GM12878 (cell line): ENCODE data around the gene SFXN4. TPM values are rescaled to one million over a fixed set of nuclear protein-coding genes. Genes with fewer than 3 reads are reported as not detected.

Experiments used
- ATAC-seq: fragments of 200-7000 bp; cut with Tn5 transposase; 3 replicates; pipeline ENCODE4 v1.9.1; 2020; ENCODE audit warnings: mild to moderate bottlenecking, moderate library complexity
- BruUV-seq: library from RNA; stranded (reverse); fragments of 400-500 nt; replicated peaks from 2 replicates; lab custom pipeline; 2021; lab: Mats Ljungman, UMichigan
- CTCF ChIA-PET: fragments of 300-600 bp; sonication (Branson Sonifier 250); formaldehyde crosslinking; extraction: SDS; loops from one replicate; lab custom pipeline; 2021; ENCODE audit warnings: inconsistent platforms; lab: Yijun Ruan, JAX
- POLR2A ChIA-PET: fragments of 350-600 bp; formaldehyde crosslinking; extraction: SDS; loops from one replicate; lab custom pipeline; 2021; ENCODE audit warnings: inconsistent platforms; lab: Charles Lee
- RAD21 ChIA-PET: fragments of 300-600 bp; sonication (Branson Sonifier 250); formaldehyde crosslinking; loops from one replicate; lab custom pipeline; 2023; ENCODE audit warnings: antibody characterized with exemption; ENCODE audit not compliant: unreplicated experiment; lab: Charles Lee
- SMC1A ChIA-PET: fragments of 300-600 bp; sonication (Branson Sonifier 250); formaldehyde crosslinking; loops from one replicate; lab custom pipeline; 2023; ENCODE audit not compliant: unreplicated experiment, uncharacterized antibody; lab: Charles Lee
- DNase-seq: peaks from one replicate; pipeline ENCODE4 v3.0.0-alpha.2; 2011; ENCODE audit warnings: low read depth, low spot score
- FAIRE-seq: peaks from 3 replicates; lab custom pipeline; 2011; peaks lifted over from hg19 to GRCh38; lab: Jason Lieb, UNC
- H2AFZ ChIP-seq: 2 replicates; pipeline ENCODE4 v1.6.0; 2011; ENCODE audit warnings: low read depth, low read length, control low read depth; ENCODE audit not compliant: control insufficient read depth
- H3K27ac ChIP-seq: 2 replicates; pipeline ENCODE4 v1.5.1; 2011; ENCODE audit warnings: control low read depth; ENCODE audit not compliant: control insufficient read depth, insufficient read depth
- H3K27me3 ChIP-seq, 2 experiments: replicated peaks in 1 of 2; 2 replicates each; pipeline versions ENCODE4 v1.6.0 to v1.6.1; 2011; ENCODE audit warnings: low read length in 1 of 2; ENCODE audit not compliant: control insufficient read depth in 2 of 2, insufficient read depth in 2 of 2
- H3K36me3 ChIP-seq, 2 experiments: 2 replicates each; pipeline ENCODE4 v1.5.1; 2011; ENCODE audit warnings: low read length in 1 of 2; ENCODE audit not compliant: control insufficient read depth in 2 of 2, insufficient read depth in 2 of 2
- H3K4me1 ChIP-seq: 2 replicates; pipeline ENCODE4 v1.6.1; 2011; ENCODE audit warnings: mild to moderate bottlenecking, low read length, moderate library complexity, mixed read lengths; ENCODE audit not compliant: control insufficient read depth, insufficient read depth
- H3K4me2 ChIP-seq: 2 replicates; pipeline ENCODE4 v1.6.0; 2011; ENCODE audit warnings: control low read depth; ENCODE audit not compliant: control insufficient read depth, insufficient read depth
- H3K4me3 ChIP-seq: fragments of 200-600 bp; sonication (generic); 2 replicates; pipeline ENCODE4 v1.5.1; 2016
- H3K79me2 ChIP-seq: 2 replicates; pipeline ENCODE4 v1.6.0; 2011; ENCODE audit warnings: low read length; ENCODE audit not compliant: control insufficient read depth, insufficient read depth
- H3K9ac ChIP-seq: 2 replicates; pipeline ENCODE4 v1.8.0; 2011; ENCODE audit warnings: low read length, control low read depth, mixed read lengths; ENCODE audit not compliant: control insufficient read depth, insufficient read depth
- H3K9me3 ChIP-seq: replicated peaks from 3 replicates; pipeline ENCODE4 v1.5.1; 2011; ENCODE audit warnings: mild to moderate bottlenecking, low read length; ENCODE audit not compliant: control insufficient read depth, insufficient read depth
- H4K20me1 ChIP-seq: 2 replicates; pipeline ENCODE4 v1.6.0; 2011; ENCODE audit not compliant: control insufficient read depth, insufficient read depth
- BMI1 ChIP-seq: fragments of 450-650 bp; IDR thresholded peaks from 2 replicates; pipeline ENCODE4 v1.6.1; 2016; ENCODE audit warnings: mild to moderate bottlenecking, moderate library complexity, borderline replicate concordance
- CBFB ChIP-seq: IDR thresholded peaks from 2 replicates; pipeline ENCODE4 v1.6.1; 2016; ENCODE audit warnings: antibody characterized with exemption, low read depth
- EGR1 ChIP-seq, 2 experiments: IDR thresholded peaks; 1 replicate in 1 of 2; 2 replicates in 1 of 2; pipeline ENCODE4 v1.6.1; 2011 to 2012; ENCODE audit warnings: low read depth in 2 of 2, low read length in 2 of 2, borderline replicate concordance in 1 of 2, mild to moderate bottlenecking in 1 of 2, moderate library complexity in 1 of 2
- FOXM1 ChIP-seq: IDR thresholded peaks from 2 replicates; pipeline ENCODE4 v1.6.1; 2012; ENCODE audit warnings: low read depth, mild to moderate bottlenecking, inconsistent platforms, low read length, moderate library complexity
- GABPA ChIP-seq: IDR thresholded peaks from 2 replicates; pipeline ENCODE4 v1.6.1; 2014; ENCODE audit warnings: antibody characterized with exemption, low read depth, mild to moderate bottlenecking, inconsistent platforms
- IKZF1 ChIP-seq: fragments of 450-650 bp; conservative IDR thresholded peaks from 2 replicates; pipeline ENCODE4 v1.6.1; 2017; ENCODE audit warnings: antibody characterized with exemption, mild to moderate bottlenecking
- KDM1A ChIP-seq: fragments of 200-600 bp; sonication (generic); IDR thresholded peaks from 2 replicates; pipeline ENCODE4 v1.6.1; 2016; ENCODE audit warnings: borderline replicate concordance
- MTA2 ChIP-seq: fragments of 450-650 bp; IDR thresholded peaks from 2 replicates; pipeline ENCODE4 v1.6.1; 2016; ENCODE audit warnings: low read depth, mild to moderate bottlenecking, moderate library complexity
- MTA3 ChIP-seq: IDR thresholded peaks from 2 replicates; pipeline ENCODE4 v1.6.1; 2012; ENCODE audit warnings: low read length, inconsistent platforms, borderline replicate concordance
- MXI1 ChIP-seq: fragments of 150-350 bp; IDR thresholded peaks from 2 replicates; pipeline ENCODE4 v1.6.1; 2011; ENCODE audit warnings: low read depth, mild to moderate bottlenecking, inconsistent platforms, low read length, improper control_type of control experiment
- PAX5 ChIP-seq: IDR thresholded peaks from 2 replicates; pipeline ENCODE4 v1.6.1; 2011; ENCODE audit warnings: low read depth, low read length, borderline replicate concordance
- POLR2A ChIP-seq: IDR thresholded peaks from 2 replicates; pipeline ENCODE4 v1.6.1; 2011; ENCODE audit warnings: low read depth, mild to moderate bottlenecking, low read length
- RAD21 ChIP-seq: IDR thresholded peaks from 2 replicates; pipeline ENCODE4 v1.6.1; 2011; ENCODE audit warnings: mild to moderate bottlenecking, low read depth, low read length, moderate library complexity; ENCODE audit not compliant: insufficient read depth
- RAD51 ChIP-seq: fragments of 450-650 bp; IDR thresholded peaks from 2 replicates; pipeline ENCODE4 v1.6.1; 2016; ENCODE audit warnings: moderate library complexity, mild to moderate bottlenecking, inconsistent platforms
- SRF ChIP-seq, 2 experiments: IDR thresholded peaks; 2 replicates each; pipeline ENCODE4 v1.6.1; 2011; ENCODE audit warnings: low read depth in 2 of 2, low read length in 2 of 2, mild to moderate bottlenecking in 1 of 2, moderate library complexity in 1 of 2
- SUPT20H ChIP-seq: IDR thresholded peaks from 2 replicates; pipeline ENCODE4 v1.6.1; 2011; ENCODE audit warnings: low read depth, mild to moderate bottlenecking, low read length, moderate library complexity, borderline replicate concordance; ENCODE audit not compliant: control insufficient read depth
- TAF1 ChIP-seq: IDR thresholded peaks from 2 replicates; pipeline ENCODE4 v1.6.1; 2011; ENCODE audit warnings: mild to moderate bottlenecking, low read depth, low read length, borderline replicate concordance
- YBX1 ChIP-seq: fragments of 450-650 bp; IDR thresholded peaks from 2 replicates; pipeline ENCODE4 v1.6.1; 2016; ENCODE audit warnings: antibody characterized with exemption
- ZNF217 ChIP-seq: fragments of 450-650 bp; IDR thresholded peaks from 2 replicates; pipeline ENCODE4 v1.6.1; 2017; ENCODE audit warnings: antibody characterized with exemption, mild to moderate bottlenecking
- WGBS: methylation state at CpG from one replicate; pipeline ENCODE4 v1.1.6; 2016; ENCODE audit warnings: low lambda C conversion rate; ENCODE audit not compliant: insufficient replicate concordance, insufficient coverage; ENCODE audit errors: missing lambda C conversion rate; 5-methylcytosine and 5-hydroxymethylcytosine counted together
- in situ Hi-C: fragments of 300-500 bp; cut with MboI; formaldehyde crosslinking; loops from 9 replicates; pipeline ENCODE4 v1.14.3; 2018; ENCODE audit warnings: mixed read lengths
- intact Hi-C: fragments of 100-400 bp; cut with micrococcal nuclease; formaldehyde crosslinking; loops from one replicate; pipeline ENCODE4 v1.14.2; 2022; ENCODE audit not compliant: unreplicated experiment
- polyA plus RNA-seq, 11 experiments: library from polyadenylated mRNA; depleted of rRNA in 4 of 11; unstranded in 6 of 11; stranded (reverse) in 5 of 11; fragments of >200 nt; fragmentation: Nextera tagmentation in 4 of 11; fragmentation: Illumina TruSeq in 1 of 11; extraction: Ambion mirVana in 4 of 11; extraction: Trizol in 1 of 11; gene quantifications; 1 replicate in 1 of 11; 2 replicates in 10 of 11; pipeline versions ENCODE4 v1.2.1 to v1.2.3, GENCODE V29; 2011 to 2016; ENCODE audit warnings: inconsistent platforms in 2 of 11, missing spikeins in 2 of 11, low read depth in 1 of 11
- total RNA-seq, 4 experiments: library from RNA; depleted of rRNA in 3 of 4; stranded (reverse); fragments of >200 nt in 3 of 4; fragmentation: Illumina TruSeq in 1 of 4; extraction: Trizol in 1 of 4; gene quantifications; 2 replicates each; pipeline versions ENCODE4 v1.2.1 to v1.2.3, GENCODE V29; 2013 to 2021
- TF ChIP-seq, protein P1 (sequence below): IDR thresholded peaks from 2 replicates; pipeline ENCODE4 v1.6.1; 2012; ENCODE audit warnings: low read depth, low read length, improper control_type of control experiment
- TF ChIP-seq, protein P2 (sequence below): fragments of 450-650 bp; IDR thresholded peaks from 2 replicates; pipeline ENCODE4 v1.6.1; 2016; ENCODE audit warnings: mild to moderate bottlenecking, moderate library complexity, borderline replicate concordance

The SFXN4 gene
- total and polyA plus RNA-seq, 10 of the 15 experiments (the other 5 are each of a cell fraction or from before 2014, with no cell fraction given), result 40.7 to 111 (median 48.8) TPM

DNA sequence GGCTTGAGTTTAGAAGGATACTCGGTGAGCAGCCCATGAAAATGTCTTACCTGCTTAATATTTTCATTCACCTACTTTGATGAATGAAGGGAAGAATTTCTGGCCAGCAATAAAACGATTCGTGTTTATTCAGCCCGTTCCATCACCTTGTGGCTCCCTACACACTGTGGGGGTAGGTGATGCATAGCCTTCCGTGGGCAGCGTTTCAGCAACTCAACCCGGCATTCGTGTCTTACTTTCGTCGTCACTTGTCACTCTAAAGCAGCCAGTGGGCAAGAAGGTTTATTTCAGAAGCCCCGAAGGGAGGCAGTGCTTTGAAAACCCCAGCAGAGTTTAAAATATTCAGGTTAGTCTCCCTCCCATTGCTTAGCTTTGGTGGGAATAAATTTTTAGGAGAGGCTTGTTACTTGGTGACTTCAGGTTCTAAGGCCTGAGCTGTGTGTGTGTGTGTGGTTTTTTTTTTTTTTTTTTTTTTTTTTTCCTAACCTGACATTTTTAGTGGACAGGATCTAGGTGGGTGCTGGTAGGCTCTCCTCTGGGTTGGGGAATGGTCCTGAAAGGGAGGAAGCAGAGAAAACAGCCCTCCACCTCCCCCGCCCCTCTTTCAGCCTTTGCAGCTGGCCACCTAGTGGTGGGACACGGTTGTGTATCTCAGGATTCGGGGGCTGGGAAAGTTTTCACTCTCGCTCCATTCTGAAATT lies 43.7 kb upstream of the SFXN4 start:
- ATAC-seq (peak; percentile 32), DNase-seq (no peak), FAIRE-seq (no peak)
- Histone ChIP-seq H3K9me3 (no peaks in the 10 kb centered on the region), H3K27ac (peak overlapping the region; percentile 80), H3K36me3 (no peaks in the 10 kb centered on the region), H3K4me1 (peaks cover 26% of the 10 kb centered on the region), H3K79me2 (peaks cover 63% of the 10 kb centered on the region), H4K20me1 (no peaks in the 10 kb centered on the region), H3K4me2 (peak overlapping the region; percentile 51), H3K27me3 (no peaks in the 10 kb centered on the region), H3K4me3 (peak overlapping the region; percentile 80), H2AFZ (peak overlapping the region; percentile 75), H3K9ac (peak overlapping the region; percentile 70)
- ChIA-PET CTCF (interaction anchor here (0.6 to 4.6 kb wide), 43 partner anchors 10 to 477 kb away, joined by 3 to 43 read pairs (median 4); partner anchors contain the start of gene PRDX3), POLR2A (interaction anchor here (0.7 to 1.7 kb wide), 5 partner anchors 35 to 98 kb away, joined by 4 to 8 read pairs (median 5); no protein-coding TSS in a partner anchor), SMC1A (interaction anchor here (0.6 to 5.3 kb wide), 19 partner anchors 10 to 648 kb away, joined by 3 to 28 read pairs (median 4); no protein-coding TSS in a partner anchor), RAD21 (interaction anchor here (0.6 to 3.8 kb wide), 13 partner anchors 11 to 281 kb away, joined by 3 to 33 read pairs (median 4); no protein-coding TSS in a partner anchor)
- TSS peak; percentile 56 for BruUV-seq
- 1% methylated on average over 15 of the region's 15 CpGs for WGBS
- in situ Hi-C loops (loop anchor here (5.0 kb wide), 1 partner anchor 283 kb away; no protein-coding TSS in a partner anchor), intact Hi-C loops (loop anchor here (2.0 to 5.0 kb wide), 5 partner anchors 60 to 443 kb away; partner anchors contain the start of genes BAG3, RGS10 and TIAL1)
- TF ChIP-seq POLR2A (peak; percentile 43), ZNF217 (no peak), FOXM1 (no peak), BMI1 (no peak), MTA3 (no peak), IKZF1 (no peak), CBFB (no peak), YBX1 (no peak), PAX5 (0 out of 2 replicates have a peak, but pooled peaks have one; percentile 40), SUPT20H (no peak), EGR1 (IDR thresholded peaks at IDR 0.05; ENCODE audit: borderline replicate concordance in 1 of 2, low read depth in 2 of 2, low read length in 2 of 2) (peak in 1 of 2 experiments; percentile 56; a peak in 1 of 3 replicates), GABPA (no peak), MXI1 (no peak), RAD21 (peak; percentile 59), MTA2 (no peak), SRF (IDR thresholded peaks at IDR 0.05; ENCODE audit: low read depth in 2 of 2, low read length in 2 of 2) (no peak), KDM1A (no peak), TAF1 (peak; percentile 44; the same call in 1 of the 2 replicates), RAD51 (0 out of 2 replicates have a peak, but pooled peaks have one; percentile 10)
- TF ChIP-seq, protein P1, sequence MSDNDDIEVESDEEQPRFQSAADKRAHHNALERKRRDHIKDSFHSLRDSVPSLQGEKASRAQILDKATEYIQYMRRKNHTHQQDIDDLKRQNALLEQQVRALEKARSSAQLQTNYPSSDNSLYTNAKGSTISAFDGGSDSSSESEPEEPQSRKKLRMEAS, result no peak
- TF ChIP-seq, protein P2, sequence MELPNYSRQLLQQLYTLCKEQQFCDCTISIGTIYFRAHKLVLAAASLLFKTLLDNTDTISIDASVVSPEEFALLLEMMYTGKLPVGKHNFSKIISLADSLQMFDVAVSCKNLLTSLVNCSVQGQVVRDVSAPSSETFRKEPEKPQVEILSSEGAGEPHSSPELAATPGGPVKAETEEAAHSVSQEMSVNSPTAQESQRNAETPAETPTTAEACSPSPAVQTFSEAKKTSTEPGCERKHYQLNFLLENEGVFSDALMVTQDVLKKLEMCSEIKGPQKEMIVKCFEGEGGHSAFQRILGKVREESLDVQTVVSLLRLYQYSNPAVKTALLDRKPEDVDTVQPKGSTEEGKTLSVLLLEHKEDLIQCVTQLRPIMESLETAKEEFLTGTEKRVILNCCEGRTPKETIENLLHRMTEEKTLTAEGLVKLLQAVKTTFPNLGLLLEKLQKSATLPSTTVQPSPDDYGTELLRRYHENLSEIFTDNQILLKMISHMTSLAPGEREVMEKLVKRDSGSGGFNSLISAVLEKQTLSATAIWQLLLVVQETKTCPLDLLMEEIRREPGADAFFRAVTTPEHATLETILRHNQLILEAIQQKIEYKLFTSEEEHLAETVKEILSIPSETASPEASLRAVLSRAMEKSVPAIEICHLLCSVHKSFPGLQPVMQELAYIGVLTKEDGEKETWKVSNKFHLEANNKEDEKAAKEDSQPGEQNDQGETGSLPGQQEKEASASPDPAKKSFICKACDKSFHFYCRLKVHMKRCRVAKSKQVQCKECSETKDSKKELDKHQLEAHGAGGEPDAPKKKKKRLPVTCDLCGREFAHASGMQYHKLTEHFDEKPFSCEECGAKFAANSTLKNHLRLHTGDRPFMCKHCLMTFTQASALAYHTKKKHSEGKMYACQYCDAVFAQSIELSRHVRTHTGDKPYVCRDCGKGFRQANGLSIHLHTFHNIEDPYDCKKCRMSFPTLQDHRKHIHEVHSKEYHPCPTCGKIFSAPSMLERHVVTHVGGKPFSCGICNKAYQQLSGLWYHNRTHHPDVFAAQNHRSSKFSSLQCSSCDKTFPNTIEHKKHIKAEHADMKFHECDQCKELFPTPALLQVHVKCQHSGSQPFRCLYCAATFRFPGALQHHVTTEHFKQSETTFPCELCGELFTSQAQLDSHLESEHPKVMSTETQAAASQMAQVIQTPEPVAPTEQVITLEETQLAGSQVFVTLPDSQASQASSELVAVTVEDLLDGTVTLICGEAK, result no peak
